HAP-1 (cell line): Measurements from ENCODE around the gene GFPT2.

ENCODE experiments used
- DNase-seq, 2 experiments: peaks; one replicate each; pipeline ENCODE4 v3.0.0-alpha.2; 2016 to 2020; ENCODE audit warnings: low spot score in 2 of 2
- H3K27me3 ChIP-seq: fragments of 250-450 bp; sonication (Bioruptor Pico); 2 replicates; pipeline ENCODE4 v1.5.1; 2020; ENCODE audit warnings: low read depth, mild to moderate bottlenecking, moderate library complexity
- H3K36me3 ChIP-seq: fragments of 250-450 bp; sonication (Bioruptor Pico); replicated peaks from 2 replicates; pipeline ENCODE4 v1.5.1; 2020; ENCODE audit warnings: mild to moderate bottlenecking
- H3K4me1 ChIP-seq: fragments of 250-450 bp; sonication (Bioruptor Pico); 2 replicates; pipeline ENCODE4 v1.5.1; 2020; ENCODE audit warnings: mild to moderate bottlenecking
- H3K4me3 ChIP-seq: fragments of 250-450 bp; sonication (Bioruptor Pico); 2 replicates; pipeline ENCODE4 v1.5.1; 2020; ENCODE audit warnings: mild to moderate bottlenecking, moderate library complexity
- H3K9me3 ChIP-seq: fragments of 250-450 bp; sonication (Bioruptor Pico); 2 replicates; pipeline ENCODE4 v1.5.1; 2020; ENCODE audit warnings: mild to moderate bottlenecking, moderate library complexity
- in situ Hi-C: fragments of 300-500 bp; cut with MboI; formaldehyde crosslinking; loops from 3 replicates; pipeline ENCODE4 v1.14.3; 2020; ENCODE audit warnings: low sequenced_read_pairs, inconsistent platforms, mixed read lengths

The GFPT2 gene

DNA sequence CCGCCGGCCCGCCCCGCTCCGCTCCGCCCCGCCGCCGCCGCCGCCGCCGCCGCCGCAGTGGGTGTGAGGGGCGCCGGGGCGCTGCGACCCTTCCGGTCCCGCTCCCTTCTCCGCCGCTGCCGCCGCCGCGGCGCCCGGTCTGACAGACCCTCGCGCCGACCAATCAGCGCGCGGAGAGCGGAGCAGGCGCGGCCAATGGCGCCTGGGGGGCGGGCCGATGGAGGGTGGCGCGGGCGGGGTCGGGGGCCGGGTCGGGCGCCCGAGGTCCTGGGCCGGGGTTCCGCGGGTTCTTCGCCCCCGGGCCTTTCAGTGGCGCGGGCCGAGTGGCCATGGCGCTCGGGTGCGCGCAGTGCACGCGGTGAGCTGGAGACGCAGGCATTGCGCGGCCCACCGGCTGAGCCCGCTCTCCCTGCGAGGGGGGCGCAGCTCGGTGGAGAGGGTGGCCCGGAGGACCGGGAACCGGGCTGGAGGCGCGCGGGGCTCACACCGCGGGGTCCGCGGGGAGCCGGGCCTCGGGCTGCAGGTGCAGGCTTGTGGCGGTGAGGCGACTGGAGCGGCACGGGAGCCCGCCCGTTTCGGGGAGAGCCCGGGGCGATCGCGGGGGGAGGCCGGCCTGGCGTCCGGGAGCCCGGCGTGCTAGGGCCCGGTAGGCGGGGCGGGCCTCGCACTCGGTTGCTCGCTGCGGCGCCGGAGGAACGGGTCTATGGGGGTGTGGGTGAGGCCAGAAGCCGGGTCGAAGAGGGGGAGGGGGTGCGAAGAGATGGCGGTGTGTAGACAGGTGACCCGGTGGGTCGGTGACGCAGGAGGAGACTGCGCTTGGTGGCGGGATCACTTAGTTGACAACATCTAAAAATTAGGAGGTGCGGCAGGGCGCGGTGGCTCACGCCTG lies 60.9 kb downstream of the GFPT2 start, which contains the start of gene MAPK9:
Gene MAPK9, minus strand, starts transcription at position 141 of the 889 bp plus-strand sequence. CDS start 11,522 bp downstream, outside the sequence.
- 0 out of 2 replicates have a peak, but pooled peaks cover 3% of the 10 kb centered on the region for H3K9me3 ChIP-seq
- peak; percentile 78 to 89 for DNase-seq
- H3K4me1 ChIP-seq, result peaks cover 24% of the 10 kb centered on the region
- H3K36me3 ChIP-seq, result peaks cover 2% of the 10 kb centered on the region
- in situ Hi-C loops, result loop anchor here (10.0 kb wide), 1 partner anchor 183 kb away; no protein-coding TSS in a partner anchor
- no peaks in the 10 kb centered on the region for H3K27me3 ChIP-seq
- H3K4me3 ChIP-seq, result peak within 1 kb of the TSS; percentile 63

GRCh38 chr5:180291234-180291940 lies 61.7 kb downstream of the GFPT2 start:
- in situ Hi-C loops, result loop anchor here (10.0 kb wide), 1 partner anchor 183 kb away; no protein-coding TSS in a partner anchor
- DNase-seq, result peak; percentile 8 to 46
- Histone ChIP-seq H3K27me3 (no peaks in the 10 kb centered on the region), H3K9me3 (0 out of 2 replicates have a peak, but pooled peaks cover 3% of the 10 kb centered on the region), H3K4me3 (peak overlapping the region; percentile 63), H3K4me1 (peaks cover 24% of the 10 kb centered on the region), H3K36me3 (peaks cover 10% of the 10 kb centered on the region)

GRCh38 chr5:180290568-180291233 lies 62.4 kb downstream of the GFPT2 start:
- peak overlapping the region; percentile 63 for H3K4me3 ChIP-seq
- 0 out of 2 replicates have a peak, but pooled peaks cover 3% of the 10 kb centered on the region for H3K9me3 ChIP-seq
- peaks cover 11% of the 10 kb centered on the region for H3K36me3 ChIP-seq
- no peaks in the 10 kb centered on the region for H3K27me3 ChIP-seq
- no peak for DNase-seq
- in situ Hi-C loops, result loop anchor here (10.0 kb wide), 1 partner anchor 184 kb away; no protein-coding TSS in a partner anchor
- peaks cover 24% of the 10 kb centered on the region for H3K4me1 ChIP-seq

GRCh38 chr5:180289966-180290365 lies 63.2 kb downstream of the GFPT2 start:
- in situ Hi-C loops, result loop anchor here (10.0 kb wide), 1 partner anchor 185 kb away; no protein-coding TSS in a partner anchor
- H3K36me3 ChIP-seq, result peaks cover 18% of the 10 kb centered on the region

GRCh38 chr5:180289433-180289832 lies 63.7 kb downstream of the GFPT2 start:
- 0 out of 2 replicates have a peak, but pooled peaks cover 3% of the 10 kb centered on the region for H3K9me3 ChIP-seq
- no peak for DNase-seq
- H3K4me1 ChIP-seq, result peaks cover 24% of the 10 kb centered on the region
- peaks cover 23% of the 10 kb centered on the region for H3K36me3 ChIP-seq
- no peak overlapping the region for H3K4me3 ChIP-seq
- in situ Hi-C loops, result no loop called here
- H3K27me3 ChIP-seq, result no peaks in the 10 kb centered on the region

More at GRCh38 chr5:180289966-180290365, 63.2 kb downstream of the GFPT2 start:
- DNase-seq, result no peak
- Histone ChIP-seq H3K4me3 (peak overlapping the region; percentile 63; the same call in 1 of the 2 replicates), H3K9me3 (0 out of 2 replicates have a peak, but pooled peaks cover 3% of the 10 kb centered on the region), H3K27me3 (no peaks in the 10 kb centered on the region), H3K4me1 (peaks cover 24% of the 10 kb centered on the region)

- Histone ChIP-seq H3K9me3 (0 out of 2 replicates have a peak, but pooled peaks cover 3% of the 10 kb centered on the region), H3K4me1 (peaks cover 20% of the 10 kb centered on the region), H3K27me3 (no peaks in the 10 kb centered on the region), H3K36me3 (peaks cover 28% of the 10 kb centered on the region), H3K4me3 (no peak overlapping the region)
- in situ Hi-C loops, result no loop called here
- DNase-seq, result no peak
Measured at GRCh38 chr5:180287868-180288267, 65.3 kb downstream of the GFPT2 start.

DNA sequence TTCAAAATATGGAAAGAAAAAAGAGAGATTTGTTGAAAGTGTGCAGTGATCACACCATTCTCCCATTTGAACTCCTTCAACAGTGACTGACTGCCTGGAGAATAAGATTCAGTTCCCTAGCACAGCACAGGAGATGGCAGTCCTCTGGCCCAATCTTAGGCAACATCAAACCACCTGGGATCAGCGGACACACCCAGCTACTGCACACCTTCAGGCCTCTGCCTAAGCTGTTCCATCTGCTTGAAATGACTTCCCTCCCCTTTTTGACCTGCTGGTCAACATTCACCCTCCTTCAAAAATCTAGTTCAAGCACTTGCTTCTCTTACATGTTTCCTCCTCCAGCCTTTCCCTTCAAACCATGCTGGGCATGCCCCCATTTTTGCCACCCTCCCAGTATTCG lies 65.7 kb downstream of the GFPT2 start:
- Histone ChIP-seq H3K27me3 (no peaks in the 10 kb centered on the region), H3K4me3 (no peak overlapping the region), H3K4me1 (peaks cover 20% of the 10 kb centered on the region), H3K9me3 (0 out of 2 replicates have a peak, but pooled peaks cover 3% of the 10 kb centered on the region), H3K36me3 (peaks cover 33% of the 10 kb centered on the region)
- no peak for DNase-seq
- in situ Hi-C loops, result no loop called here

DNA sequence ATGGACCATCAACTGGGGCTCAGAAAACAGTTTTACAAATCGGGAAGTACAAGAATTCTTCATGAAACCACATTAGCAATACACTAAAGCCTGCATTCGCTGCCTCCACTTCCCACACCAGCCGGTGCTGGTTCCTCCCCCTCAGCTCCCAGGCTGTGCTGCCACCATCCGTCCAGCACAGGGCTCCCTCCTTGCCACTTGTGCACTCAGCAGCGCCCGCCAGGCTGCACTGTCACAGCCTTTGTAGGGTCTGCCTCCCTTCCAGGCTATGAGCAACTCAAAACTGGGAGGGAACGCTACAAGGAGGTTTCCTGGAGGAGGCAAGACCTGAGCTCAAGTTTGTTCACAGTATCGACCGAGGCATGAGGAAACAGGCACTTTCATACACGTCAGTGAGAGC lies 69.0 kb downstream of the GFPT2 start:
- Histone ChIP-seq H3K9me3 (0 out of 2 replicates have a peak, but pooled peaks cover 3% of the 10 kb centered on the region), H3K4me1 (peaks cover 9% of the 10 kb centered on the region), H3K4me3 (no peak overlapping the region), H3K36me3 (peaks cover 63% of the 10 kb centered on the region), H3K27me3 (no peaks in the 10 kb centered on the region)
- no peak for DNase-seq
- in situ Hi-C loops, result no loop called here

DNA sequence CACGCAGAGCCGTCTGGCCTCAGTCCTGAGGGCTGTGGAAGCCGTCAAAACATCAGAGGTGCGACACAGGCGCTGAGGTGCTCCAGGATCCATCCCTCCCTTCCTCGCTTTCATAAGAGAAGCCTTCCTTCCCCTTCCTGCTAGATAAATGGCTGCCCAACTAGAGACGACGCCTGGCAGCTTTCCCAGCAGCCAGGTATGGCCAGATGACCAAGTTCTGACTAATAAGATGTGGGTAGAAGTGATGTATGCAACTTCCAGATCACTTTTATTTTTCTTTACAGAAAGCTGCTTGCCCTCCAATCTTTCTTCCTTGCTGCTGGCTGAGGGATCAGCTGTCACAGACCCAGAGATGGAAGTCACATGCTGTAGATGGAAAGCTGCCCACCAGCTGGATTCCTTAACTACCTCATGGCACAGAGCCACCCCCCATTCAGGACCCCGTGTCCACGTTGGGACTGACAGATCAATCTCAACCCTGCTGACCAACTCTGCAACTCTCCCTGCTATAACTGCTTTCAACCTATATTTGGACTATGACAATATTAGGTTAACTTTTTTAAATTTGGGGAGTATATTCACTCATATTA lies 70.0 kb downstream of the GFPT2 start:
- in situ Hi-C loops, result no loop called here
- Histone ChIP-seq H3K36me3 (peaks cover 71% of the 10 kb centered on the region), H3K4me1 (peaks cover 2% of the 10 kb centered on the region)

DNA sequence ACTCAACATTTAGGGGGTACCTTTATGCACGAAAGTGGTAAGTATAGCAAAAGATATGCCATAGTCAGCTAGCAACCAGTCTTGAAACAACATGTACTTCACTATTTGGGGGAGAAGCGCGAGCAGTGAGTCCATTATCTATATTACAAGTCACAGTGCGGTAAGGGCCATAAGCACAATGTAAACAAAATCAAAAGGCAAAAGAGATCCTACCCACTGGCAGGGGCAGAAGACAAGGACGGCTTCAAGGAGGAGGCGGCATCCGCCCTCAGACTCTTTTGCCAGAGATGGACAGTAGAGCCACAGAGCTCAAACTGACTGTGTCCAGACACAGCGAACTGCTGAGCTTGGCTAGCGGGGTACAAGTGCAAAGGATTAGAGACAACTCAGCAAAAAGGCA lies 70.9 kb downstream of the GFPT2 start:
- in situ Hi-C loops, result no loop called here
- H3K27me3 ChIP-seq, result no peaks in the 10 kb centered on the region
- no peaks in the 10 kb centered on the region for H3K4me1 ChIP-seq
- peaks cover 80% of the 10 kb centered on the region for H3K36me3 ChIP-seq
- H3K9me3 ChIP-seq, result no peaks in the 10 kb centered on the region; the same call in 1 of the 2 replicates
- H3K4me3 ChIP-seq, result no peak overlapping the region
- DNase-seq, result no peak

More for the DNA sequence above, 70.0 kb downstream of the GFPT2 start:
- H3K27me3 ChIP-seq, result no peaks in the 10 kb centered on the region
- H3K9me3 ChIP-seq, result no peaks in the 10 kb centered on the region; the same call in 1 of the 2 replicates
- DNase-seq, result no peak
- H3K4me3 ChIP-seq, result no peak overlapping the region

DNA sequence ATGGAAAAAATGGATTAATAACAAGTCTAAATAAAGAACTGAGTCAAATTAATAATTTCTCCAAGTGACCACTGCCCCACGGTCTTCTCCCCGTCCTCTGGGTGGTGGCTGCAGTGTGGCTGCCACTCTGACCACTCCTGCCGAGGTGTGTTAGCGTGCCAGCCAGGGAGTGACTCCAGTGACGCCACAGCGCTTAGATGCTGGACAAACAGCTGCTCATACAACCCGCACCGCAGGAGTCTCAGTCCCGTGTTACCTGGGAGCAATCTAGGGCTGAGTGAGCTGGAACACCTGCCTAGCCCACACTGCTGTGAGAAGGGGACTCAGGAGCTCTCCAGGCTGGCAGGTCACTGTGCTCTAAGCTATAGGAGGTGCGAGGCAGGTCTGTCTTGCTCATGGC lies 71.4 kb downstream of the GFPT2 start:
- H3K4me3 ChIP-seq, result no peak overlapping the region
- in situ Hi-C loops, result no loop called here
- no peaks in the 10 kb centered on the region for H3K27me3 ChIP-seq
- H3K36me3 ChIP-seq, result peaks cover 81% of the 10 kb centered on the region
- no peaks in the 10 kb centered on the region; the same call in 1 of the 2 replicates for H3K9me3 ChIP-seq
- H3K4me1 ChIP-seq, result no peaks in the 10 kb centered on the region
- no peak for DNase-seq

DNA sequence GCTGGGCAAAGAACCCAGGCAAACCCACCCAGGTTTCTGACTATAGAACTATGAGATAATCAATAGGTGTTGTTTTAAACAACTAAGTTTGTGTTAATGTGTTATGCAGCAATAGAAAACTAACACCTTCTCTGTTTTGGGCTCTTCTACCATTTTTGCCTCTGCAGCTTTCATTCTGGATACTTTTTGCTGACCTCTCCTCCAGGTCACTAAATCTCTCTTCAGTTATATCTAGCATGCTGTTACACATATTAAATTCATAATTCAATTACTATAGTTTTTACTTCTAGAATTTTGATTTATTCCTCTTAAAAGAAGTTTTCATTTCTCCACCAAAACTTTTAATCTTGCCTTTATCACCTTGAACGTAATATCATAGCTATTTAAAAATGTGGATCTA lies 78.4 kb downstream of the GFPT2 start:
- H3K4me1 ChIP-seq, result no peaks in the 10 kb centered on the region
- DNase-seq, result no peak
- H3K9me3 ChIP-seq, result peaks cover 4% of the 10 kb centered on the region
- no peaks in the 10 kb centered on the region for H3K27me3 ChIP-seq
- peaks cover 42% of the 10 kb centered on the region for H3K36me3 ChIP-seq
- H3K4me3 ChIP-seq, result no peak overlapping the region
- in situ Hi-C loops, result no loop called here

DNA sequence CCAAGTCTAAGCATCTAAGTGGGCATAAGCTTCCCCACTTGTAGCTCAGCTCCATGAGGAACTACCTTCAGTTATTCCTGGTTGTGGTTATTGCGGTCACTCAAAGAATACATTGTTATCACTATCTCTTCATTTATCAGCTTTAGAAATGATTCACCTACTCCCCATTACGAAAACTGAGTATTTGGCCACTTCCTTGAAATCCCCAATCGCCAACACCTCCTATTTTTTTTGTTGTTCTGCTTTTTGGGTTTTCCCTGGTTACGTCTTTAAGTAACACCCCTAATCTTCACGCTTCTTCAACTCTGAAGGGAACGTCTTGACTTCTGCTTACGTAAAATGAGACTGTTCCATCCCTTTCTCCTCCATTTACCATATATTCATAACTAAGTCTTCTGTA lies 81.9 kb downstream of the GFPT2 start:
- H3K4me3 ChIP-seq, result no peak overlapping the region
- no peaks in the 10 kb centered on the region for H3K27me3 ChIP-seq
- no peaks in the 10 kb centered on the region for H3K4me1 ChIP-seq
- H3K9me3 ChIP-seq, result peaks cover 8% of the 10 kb centered on the region
- DNase-seq, result no peak
- H3K36me3 ChIP-seq, result peaks cover 30% of the 10 kb centered on the region
- in situ Hi-C loops, result no loop called here
